Esophagus muscularis mucosa (tissue), 4 donors: ENCODE measurements around the gene MMD. TPM values are rescaled to one million over a fixed set of nuclear protein-coding genes. Genes with fewer than 3 reads are reported as not detected.

Experiments used
- DNase-seq: peaks from one replicate; pipeline ENCODE4 v3.0.0-alpha.2; 2017; ENCODE audit errors: extremely low spot score
- H3K27ac ChIP-seq, 4 donors: fragments of 200-600 bp; sonication (generic); replicated peaks in 1 of 4; 1 replicate in 3 of 4; 2 replicates in 1 of 4; pipeline ENCODE4 v1.5.1; 2016 to 2019; ENCODE audit warnings: mild to moderate bottlenecking in 1 of 4
- H3K27me3 ChIP-seq, 4 donors: fragments of 200-600 bp; sonication (generic); one replicate each; pipeline versions ENCODE4 v1.5.1 to v1.6.0; 2016 to 2019
- H3K36me3 ChIP-seq, 4 donors: fragments of 200-600 bp; sonication (generic); one replicate each; pipeline ENCODE4 v1.5.1; 2016 to 2019
- H3K4me1 ChIP-seq, 4 donors: fragments of 200-600 bp; sonication (generic); one replicate each; pipeline ENCODE4 v1.5.1; 2016 to 2019
- H3K4me3 ChIP-seq, 4 donors: fragments of 200-600 bp; sonication (generic); 1 replicate in 2 of 4; 2 replicates in 2 of 4; pipeline ENCODE4 v1.5.1; 2016 to 2019; ENCODE audit warnings: mild to moderate bottlenecking in 4 of 4, moderate library complexity in 1 of 4
- H3K9me3 ChIP-seq, 4 donors: fragments of 200-600 bp; sonication (generic); 1 replicate in 3 of 4; 2 replicates in 1 of 4; pipeline ENCODE4 v1.5.1; 2016 to 2019
- CTCF ChIP-seq, 3 experiments: fragments of 200-600 bp in 2 of 3; fragments of 450-650 bp in 1 of 3; sonication (generic) in 2 of 3; IDR thresholded peaks; one replicate each; pipeline ENCODE4 v1.5.1; 2017 to 2019; ENCODE audit warnings: antibody characterized with exemption in 3 of 3, mild to moderate bottlenecking in 2 of 3, moderate library complexity in 1 of 3
- EP300 ChIP-seq: sonication (generic); formaldehyde crosslinking; IDR thresholded peaks from one replicate; pipeline ENCODE4 v1.6.1; 2017; ENCODE audit warnings: antibody characterized with exemption
- POLR2A ChIP-seq: fragments of 450-650 bp; IDR thresholded peaks from one replicate; pipeline ENCODE4 v1.6.1; 2017; ENCODE audit warnings: antibody characterized with exemption, moderate library complexity, mild to moderate bottlenecking, low read depth
- POLR2AphosphoS5 ChIP-seq, 2 donors: sonication (generic); formaldehyde crosslinking; IDR thresholded peaks; one replicate each; pipeline ENCODE4 v1.6.1; 2017; ENCODE audit warnings: antibody characterized with exemption in 2 of 2
- WGBS: methylation state at CpG from one replicate; pipeline ENCODE4 v1.1.5; 2018; 5-methylcytosine and 5-hydroxymethylcytosine counted together
- intact Hi-C: fragments of 100-400 bp; cut with DNase I; formaldehyde crosslinking; loops from one replicate; pipeline ENCODE4 v1.15.1; 2023
- total RNA-seq, 4 donors: library from RNA; depleted of rRNA; stranded (reverse); fragments of >200 nt; gene quantifications; one replicate each; pipeline versions ENCODE4 v1.1.0 to v1.2.1, GENCODE V29; 2016

Gene MMD
- total RNA-seq, 4 donors from 2014 or later = 28.5 to 43.9 (median 32.4) TPM

GRCh38 chr17:55386796-55387332 lies 34.8 kb downstream of the MMD start:
- peaks cover 0 to 7% (median 3%) of the 10 kb centered on the region in 4 donors for H3K4me1 ChIP-seq

GRCh38 chr17:55384643-55385232 lies 36.9 kb downstream of the MMD start:
- no peaks in the 10 kb centered on the region for H3K36me3 ChIP-seq
- DNase-seq = no peak
- intact Hi-C loops = no loop called here
- no peaks in the 10 kb centered on the region for H3K9me3 ChIP-seq
- H3K27ac ChIP-seq = no peak overlapping the region
- H3K4me3 ChIP-seq = no peak overlapping the region
- TF ChIP-seq POLR2AphosphoS5 (IDR thresholded peaks at IDR 0.05) (no peak), POLR2A (no peak), EP300 (no peak), CTCF (IDR thresholded peaks at IDR 0.05) (no peak)
- 81% methylated on average over 10 of the region's 10 CpGs for WGBS
- peaks cover 0 to 7% (median 3%) of the 10 kb centered on the region in 4 donors for H3K4me1 ChIP-seq
- no peaks in the 10 kb centered on the region for H3K27me3 ChIP-seq

More at GRCh38 chr17:55386796-55387332, 34.8 kb downstream of the MMD start:
- Histone ChIP-seq H3K27me3 (no peaks in the 10 kb centered on the region), H3K27ac (no peak overlapping the region), H3K9me3 (no peaks in the 10 kb centered on the region), H3K4me3 (no peak overlapping the region), H3K36me3 (peaks cover 0 to 3% (median 0%) of the 10 kb centered on the region in 4 donors)
- DNase-seq = no peak
- 80% methylated on average over 3 of the region's 3 CpGs for whole genome bisulfite sequencing
- TF ChIP-seq POLR2A = no peak
- TF ChIP-seq POLR2AphosphoS5 (IDR thresholded peaks at IDR 0.05) = no peak
- no peak for TF ChIP-seq CTCF (IDR thresholded peaks at IDR 0.05)
- TF ChIP-seq EP300 = no peak
- intact Hi-C loops = no loop called here

- no peak overlapping the region for H3K27ac ChIP-seq
- TF ChIP-seq EP300 = no peak
- TF ChIP-seq POLR2AphosphoS5 (IDR thresholded peaks at IDR 0.05) = no peak
- no peak for TF ChIP-seq CTCF (IDR thresholded peaks at IDR 0.05)
- TF ChIP-seq POLR2A = no peak
- no peaks in the 10 kb centered on the region for H3K36me3 ChIP-seq
- no peaks in the 10 kb centered on the region for H3K9me3 ChIP-seq
- H3K27me3 ChIP-seq = no peaks in the 10 kb centered on the region
- no peak overlapping the region for H3K4me3 ChIP-seq
- intact Hi-C loops = no loop called here
- peaks cover 0 to 7% (median 3%) of the 10 kb centered on the region in 4 donors for H3K4me1 ChIP-seq
- no peak for DNase-seq
- WGBS = 61% methylated on average over 6 of the region's 7 CpGs
Measured at GRCh38 chr17:55383771-55384642, 37.6 kb downstream of the MMD start.

- intact Hi-C loops = no loop called here
Measured at GRCh38 chr17:55381017-55381770, 40.4 kb downstream of the MMD start.

More at GRCh38 chr17:55381017-55381770, 40.4 kb downstream of the MMD start:
- no peaks in the 10 kb centered on the region for H3K9me3 ChIP-seq
- no peak overlapping the region for H3K27ac ChIP-seq
- peaks cover 0 to 7% (median 3%) of the 10 kb centered on the region in 4 donors for H3K4me1 ChIP-seq
- no peak overlapping the region for H3K4me3 ChIP-seq
- no peaks in the 10 kb centered on the region for H3K36me3 ChIP-seq
- no peak for TF ChIP-seq EP300
- no peak for TF ChIP-seq POLR2A
- no peaks in the 10 kb centered on the region for H3K27me3 ChIP-seq
- WGBS = 92% methylated on average over 8 of the region's 8 CpGs
- no peak for DNase-seq
